ENCODE data around the gene SKIC8.
A peak's percentile ranks its signal among the peaks of the same experiment; 100 is the strongest.

The SKIC8 gene

DNA sequence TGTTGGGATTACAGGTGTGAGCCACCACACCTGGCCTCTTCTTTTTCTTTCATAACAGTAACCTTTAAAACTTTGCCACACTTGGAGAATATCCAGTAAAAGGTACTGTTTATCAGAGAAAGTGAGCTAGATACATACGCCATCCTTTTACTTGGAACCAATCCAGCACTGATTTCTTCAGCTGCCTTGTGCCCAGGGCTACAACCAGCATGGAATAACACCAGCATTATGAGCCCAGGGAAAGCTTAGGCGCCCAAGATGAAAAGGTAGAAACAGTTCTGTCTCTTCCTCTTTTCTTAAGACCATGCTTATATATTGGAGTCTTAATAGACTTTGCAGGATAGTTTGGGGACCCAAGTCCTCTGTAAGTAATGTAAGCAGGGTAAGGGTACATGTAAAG is 8.4 kb downstream of the SKIC8 start:
- no peak for DNase-seq

DNA sequence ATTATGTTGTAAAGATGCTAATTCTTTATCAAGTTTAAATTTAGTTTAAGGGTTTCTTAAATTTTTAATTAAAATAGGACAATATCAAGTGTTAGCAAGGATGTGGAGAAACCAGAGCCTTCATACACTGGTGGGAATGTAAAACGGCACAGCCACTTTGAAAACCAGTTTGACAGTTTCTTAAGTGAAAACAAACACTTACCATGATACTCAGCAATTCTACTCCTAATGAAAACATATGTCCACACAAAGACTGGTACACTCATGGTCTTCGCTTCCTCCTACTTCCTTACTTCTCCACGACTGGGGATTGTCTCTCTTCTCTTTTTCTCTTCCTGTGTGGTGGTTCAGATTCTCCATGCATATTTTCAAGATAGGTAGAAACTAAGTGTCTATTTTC is 9.2 kb downstream of the SKIC8 start:
- no peak for DNase-seq

DNA sequence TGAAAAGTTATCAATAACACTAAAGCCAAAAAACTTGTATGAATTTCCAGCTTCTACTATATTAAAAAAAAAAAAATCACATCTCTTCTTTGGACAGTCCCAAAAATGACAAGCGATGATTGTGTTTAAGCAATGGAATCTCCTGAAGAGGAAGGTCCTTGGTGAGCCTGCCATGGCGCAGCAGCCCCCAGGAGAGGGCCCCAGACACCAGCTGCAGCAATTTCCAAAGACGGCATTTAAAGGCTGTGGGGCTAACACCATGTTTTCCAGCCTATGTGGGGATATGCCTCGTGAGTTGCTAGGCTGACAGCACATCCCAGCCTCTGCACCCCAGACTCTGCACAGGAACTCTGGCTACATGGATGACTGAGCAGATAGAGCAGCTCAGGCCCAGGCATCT is 14.7 kb downstream of the SKIC8 start:
- DNase-seq: no peak

DNA sequence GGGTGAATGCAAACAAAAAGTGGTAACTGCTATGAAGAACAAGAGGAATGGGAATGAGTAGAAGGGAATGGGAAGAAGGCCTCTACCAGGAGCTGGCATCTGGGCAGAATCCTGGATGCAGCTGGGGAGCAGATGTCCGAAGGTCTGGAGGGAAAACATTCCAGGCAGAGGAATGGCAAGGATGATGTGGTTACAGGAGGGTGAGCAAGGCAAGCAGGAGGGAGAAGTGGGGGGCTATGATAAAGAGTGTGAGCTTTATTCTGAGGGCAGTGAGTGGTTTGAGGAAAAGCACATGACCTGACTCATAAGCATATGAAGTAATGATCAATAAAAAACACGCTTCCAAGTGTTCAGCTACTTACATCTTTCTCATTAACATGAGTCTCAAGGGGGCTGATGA is 17.1 kb downstream of the SKIC8 start:
- DNase-seq: no peak

GRCh38 chr15:78280319-78281072 is 18.9 kb downstream of the SKIC8 start:
- DNase-seq: no peak

DNA sequence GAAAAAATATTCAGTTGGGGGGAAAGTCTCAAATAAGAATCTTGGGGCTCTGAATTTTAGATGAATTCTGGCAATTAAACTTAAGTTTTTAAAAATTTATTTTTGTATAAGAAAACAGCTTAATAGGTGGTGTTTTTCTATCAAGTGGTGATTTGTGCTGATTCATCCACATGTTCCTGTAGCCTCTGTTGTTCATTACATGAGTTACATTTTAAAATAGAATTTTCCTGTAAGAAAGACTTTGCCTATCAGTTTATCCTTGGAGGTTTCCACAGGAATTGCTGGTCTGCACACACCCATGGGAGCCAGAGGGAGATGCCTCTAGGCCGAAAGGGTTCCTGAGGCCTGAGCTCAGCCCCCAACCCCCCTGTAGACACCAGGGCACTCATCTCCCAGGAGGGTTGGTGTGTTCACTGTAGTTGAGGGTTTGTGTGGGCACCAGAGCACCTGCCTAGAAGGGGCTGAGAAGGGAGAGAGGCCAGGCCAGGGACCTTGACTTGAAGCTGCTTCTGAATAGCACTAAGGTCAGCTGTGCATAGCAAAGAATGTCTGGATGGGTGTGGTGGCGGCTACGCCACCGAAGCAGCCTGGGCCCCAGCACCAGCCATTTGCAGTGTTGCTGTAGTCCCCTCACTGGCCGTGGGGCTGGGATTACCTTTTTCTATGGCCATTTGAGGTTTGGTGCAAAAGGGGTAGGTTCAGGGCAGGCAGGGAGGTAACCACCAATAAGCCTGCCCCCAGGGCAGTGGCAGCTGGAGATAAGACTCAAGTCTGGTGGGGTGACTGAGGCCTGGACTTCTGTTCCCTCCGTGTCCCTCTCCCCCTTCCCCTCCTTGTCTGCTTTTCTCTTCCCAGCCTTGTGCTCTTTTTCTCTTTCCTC is 23.1 kb downstream of the SKIC8 start:
- no peak for DNase-seq

- DNase-seq: no peak
Measured at GRCh38 chr15:78274994-78275393, 24.4 kb downstream of the SKIC8 start.

DNA sequence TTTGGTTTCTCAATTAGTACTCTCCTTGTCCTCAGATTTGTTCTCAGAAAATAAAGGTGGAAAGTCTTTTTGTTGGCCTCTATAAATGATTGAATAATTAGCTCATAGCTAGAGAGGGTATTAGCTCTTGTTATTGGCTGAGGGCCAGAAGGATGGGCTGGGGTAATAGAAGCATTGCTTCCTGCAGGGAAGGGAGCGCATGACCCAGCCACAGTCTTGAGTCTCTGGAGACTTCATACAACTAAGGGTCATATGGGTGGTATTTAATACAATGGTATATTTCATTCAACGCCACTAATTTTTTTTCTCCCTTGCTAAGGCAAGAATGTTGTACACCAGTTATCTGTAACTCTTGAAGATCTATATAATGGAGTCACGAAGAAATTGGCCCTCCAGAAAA is 26.6 kb downstream of the SKIC8 start:
- no peak for DNase-seq

DNA sequence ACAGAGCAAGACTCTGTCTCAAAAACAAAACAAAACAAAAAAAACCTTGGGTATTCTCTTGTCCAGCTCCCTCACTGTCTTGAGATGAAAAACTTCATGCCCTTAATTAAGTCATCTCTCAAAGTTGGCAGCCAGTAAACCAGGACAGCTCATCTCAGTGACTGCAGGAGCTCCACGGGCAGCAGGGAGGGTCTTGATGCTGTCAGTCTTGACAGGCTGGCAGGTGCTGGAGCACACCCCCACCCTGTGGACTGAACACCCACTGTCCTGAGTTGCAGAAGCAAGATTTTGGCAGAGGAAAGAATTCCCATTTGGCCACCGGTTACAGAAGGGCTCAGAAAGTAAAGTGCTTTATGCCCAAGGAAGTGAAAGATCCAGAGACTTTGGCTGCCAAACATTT is 27.1 kb downstream of the SKIC8 start:
- DNase-seq: no peak

GRCh38 chr15:78266806-78267205 is 32.6 kb downstream of the SKIC8 start:
- DNase-seq: no peak

- DNase-seq: no peak
Measured at GRCh38 chr15:78266229-78266628, 33.2 kb downstream of the SKIC8 start.

GRCh38 chr15:78265752-78266224 is 33.6 kb downstream of the SKIC8 start:
- DNase-seq: no peak

GRCh38 chr15:78265137-78265460 is 34.3 kb downstream of the SKIC8 start:
- DNase-seq: no peak

- DNase-seq: peak; percentile 42 to 81 (median 48)
Measured at GRCh38 chr15:78264304-78265136, 34.9 kb downstream of the SKIC8 start, which contains the start of gene DNAJA4. Gene DNAJA4 (plus strand): TSS chr15:78264562. CDS start chr15:78264764, 202 bp downstream.

GRCh38 chr15:78263907-78264303 is 35.5 kb downstream of the SKIC8 start:
- no peak for DNase-seq

- DNase-seq: peak in 1 of 5 experiments; percentile 46
Measured at GRCh38 chr15:78263351-78263781, 36.0 kb downstream of the SKIC8 start.

- DNase-seq: no peak
Measured at GRCh38 chr15:78261062-78261461, 38.3 kb downstream of the SKIC8 start.

DNA sequence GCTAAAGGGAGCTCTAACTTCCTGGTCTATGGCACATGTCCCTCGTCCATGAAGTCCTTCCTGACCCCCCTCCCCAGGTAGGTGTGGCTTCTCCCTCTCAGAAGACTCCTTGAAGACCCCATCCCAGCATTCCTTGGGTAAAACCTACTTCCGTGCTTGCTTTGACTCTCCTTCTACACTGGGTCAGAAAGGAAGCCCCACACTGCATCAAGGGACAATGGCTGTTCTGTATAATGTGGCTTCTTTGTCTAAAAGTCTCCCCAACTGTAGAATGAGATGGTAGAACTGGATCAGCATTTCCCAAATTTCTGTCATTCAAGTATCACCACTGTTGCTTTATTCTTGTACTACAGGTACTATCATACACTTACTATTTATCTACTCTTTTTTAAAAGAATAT is 38.9 kb downstream of the SKIC8 start:
- no peak for DNase-seq

GRCh38 chr15:78259232-78259631 is 40.2 kb downstream of the SKIC8 start:
- no peak for DNase-seq

DNA sequence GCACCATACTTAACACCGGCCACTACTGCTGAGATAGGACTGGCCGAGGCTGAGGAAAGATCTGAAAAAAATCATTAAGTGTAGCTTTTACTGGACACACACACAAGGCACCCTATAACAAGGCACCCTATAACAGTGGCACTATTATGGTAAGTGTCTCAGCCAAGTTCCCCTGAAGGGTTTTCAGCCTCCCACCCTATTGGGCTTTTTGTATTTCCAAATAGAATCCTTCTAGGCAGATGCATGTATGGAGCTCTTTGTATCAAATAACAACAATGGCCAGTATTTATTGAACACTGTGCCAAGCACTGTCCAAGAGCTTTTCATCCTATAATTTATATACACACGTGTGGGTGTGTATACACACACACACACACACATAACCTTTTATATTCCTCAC is 41.7 kb downstream of the SKIC8 start:
- no peak for DNase-seq

DNA sequence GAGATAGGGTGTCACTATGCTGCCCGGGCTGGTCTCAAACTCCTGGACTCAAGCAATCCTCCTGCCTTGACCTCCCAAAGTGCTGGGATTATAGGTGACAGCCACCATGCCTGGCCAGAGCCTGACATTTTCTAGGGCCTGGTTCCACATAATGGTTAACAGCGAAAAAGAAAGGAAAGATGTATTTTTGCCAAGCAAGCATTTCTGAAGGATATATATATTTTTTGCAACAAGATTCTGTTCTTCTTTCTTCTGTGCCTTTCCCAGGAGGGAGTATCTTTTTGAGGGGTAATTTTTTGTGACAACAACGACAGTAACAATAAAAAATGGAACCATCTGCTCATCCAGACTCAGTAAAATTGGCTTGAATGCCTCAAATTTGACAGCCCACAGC is 43.4 kb downstream of the SKIC8 start:
- no peak for DNase-seq

DNA sequence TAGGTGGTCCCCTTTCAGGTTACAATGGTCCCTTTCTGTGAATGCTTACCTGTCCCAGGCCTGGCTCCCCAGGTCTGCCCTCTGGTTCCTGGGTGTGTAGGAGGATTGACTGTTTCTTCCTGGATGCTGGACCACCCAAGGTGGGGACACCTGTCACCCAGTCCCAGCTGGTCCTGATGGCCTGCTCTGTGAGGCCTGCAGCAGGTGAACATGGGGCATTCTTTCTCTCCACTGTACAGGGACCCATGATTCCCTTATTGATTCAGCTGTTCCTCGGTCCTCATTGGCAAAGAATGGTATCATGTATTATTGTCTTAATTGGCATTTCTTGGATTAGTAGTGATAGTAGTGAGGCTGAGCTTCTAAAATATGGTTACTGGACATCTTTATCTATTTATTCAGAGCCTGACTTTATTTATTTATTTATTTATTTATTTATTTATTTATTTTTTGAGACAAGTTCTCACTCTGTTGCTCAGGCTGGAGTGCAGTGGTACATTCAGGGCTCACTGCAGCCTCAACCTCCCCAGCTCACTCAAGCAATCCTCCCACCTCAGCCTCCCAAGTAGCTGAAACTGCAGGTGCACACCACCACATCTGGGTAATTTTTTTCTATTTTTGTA is 43.9 kb downstream of the SKIC8 start:
- no peak for DNase-seq

DNA sequence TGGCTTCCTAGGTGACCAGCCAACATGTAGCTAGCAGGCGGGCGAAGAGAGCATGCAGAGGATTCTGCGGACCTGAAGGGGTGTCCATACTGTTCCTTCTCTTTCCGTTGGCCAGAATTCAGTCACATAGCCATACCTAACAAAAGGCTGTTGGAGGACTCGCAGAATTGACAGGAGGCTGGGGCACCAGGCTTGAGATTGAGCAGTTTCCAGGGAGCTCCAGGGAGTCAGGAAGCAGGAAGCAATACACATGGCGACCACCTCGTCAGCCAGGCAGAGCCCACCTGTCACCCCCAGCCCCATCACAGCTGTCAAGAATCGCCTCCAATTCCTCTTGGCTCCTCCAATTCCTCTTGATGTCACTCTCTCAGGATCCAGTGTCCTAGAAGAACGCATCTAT is 48.3 kb downstream of the SKIC8 start:
- no peak for DNase-seq

Measured in T-helper 2 cell (primary cell).